Activated CD8-positive, alpha-beta memory T cell treated with anti-CD3 and anti-CD28 coated beads, Interleukin-2, amount 50 U/mL, for 4 hours (primary cell): ENCODE measurements around the gene SEC24B.

ENCODE experiments used
- DNase-seq: peaks from one replicate; pipeline ENCODE4 v3.0.0-alpha.2; 2020

SEC24B gene

GRCh38 chr4:109589119-109589518 is 155.5 kb downstream of the SEC24B start:
- DNase-seq, result no peak

- no peak for DNase-seq
Observed at GRCh38 chr4:109589605-109590004, 156.0 kb downstream of the SEC24B start.
